Non-pigmented ciliary epithelial cell (primary cell): Measurements from ENCODE around the gene ARHGAP9.
"Not testable (repeated sequence)": the region's sequence is repeated elsewhere in the genome, so short reads cannot be mapped to it uniquely, and the experiment has no call there.

ENCODE experiments used
- DNase-seq: peaks from one replicate; pipeline ENCODE4 v3.0.0-alpha.2; 2010; ENCODE audit warnings: low read depth

ARHGAP9 gene

DNA sequence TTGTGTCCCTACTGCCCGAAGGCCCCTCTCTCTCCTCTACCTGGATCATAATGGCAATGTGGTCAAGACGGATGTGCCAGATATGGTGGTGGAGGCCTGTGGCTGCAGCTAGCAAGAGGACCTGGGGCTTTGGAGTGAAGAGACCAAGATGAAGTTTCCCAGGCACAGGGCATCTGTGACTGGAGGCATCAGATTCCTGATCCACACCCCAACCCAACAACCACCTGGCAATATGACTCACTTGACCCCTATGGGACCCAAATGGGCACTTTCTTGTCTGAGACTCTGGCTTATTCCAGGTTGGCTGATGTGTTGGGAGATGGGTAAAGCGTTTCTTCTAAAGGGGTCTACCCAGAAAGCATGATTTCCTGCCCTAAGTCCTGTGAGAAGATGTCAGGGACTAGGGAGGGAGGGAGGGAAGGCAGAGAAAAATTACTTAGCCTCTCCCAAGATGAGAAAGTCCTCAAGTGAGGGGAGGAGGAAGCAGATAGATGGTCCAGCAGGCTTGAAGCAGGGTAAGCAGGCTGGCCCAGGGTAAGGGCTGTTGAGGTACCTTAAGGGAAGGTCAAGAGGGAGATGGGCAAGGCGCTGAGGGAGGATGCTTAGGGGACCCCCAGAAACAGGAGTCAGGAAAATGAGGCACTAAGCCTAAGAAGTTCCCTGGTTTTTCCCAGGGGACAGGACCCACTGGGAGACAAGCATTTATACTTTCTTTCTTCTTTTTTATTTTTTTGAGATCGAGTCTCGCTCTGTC lies 22.8 kb downstream of the ARHGAP9 start:
- DNase-seq = no peak

DNA sequence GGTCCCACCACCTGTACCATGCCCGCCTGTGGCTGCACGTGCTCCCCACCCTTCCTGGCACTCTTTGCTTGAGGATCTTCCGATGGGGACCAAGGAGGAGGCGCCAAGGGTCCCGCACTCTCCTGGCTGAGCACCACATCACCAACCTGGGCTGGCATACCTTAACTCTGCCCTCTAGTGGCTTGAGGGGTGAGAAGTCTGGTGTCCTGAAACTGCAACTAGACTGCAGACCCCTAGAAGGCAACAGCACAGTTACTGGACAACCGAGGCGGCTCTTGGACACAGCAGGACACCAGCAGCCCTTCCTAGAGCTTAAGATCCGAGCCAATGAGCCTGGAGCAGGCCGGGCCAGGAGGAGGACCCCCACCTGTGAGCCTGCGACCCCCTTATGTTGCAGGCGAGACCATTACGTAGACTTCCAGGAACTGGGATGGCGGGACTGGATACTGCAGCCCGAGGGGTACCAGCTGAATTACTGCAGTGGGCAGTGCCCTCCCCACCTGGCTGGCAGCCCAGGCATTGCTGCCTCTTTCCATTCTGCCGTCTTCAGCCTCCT lies 23.4 kb downstream of the ARHGAP9 start:
- DNase-seq = no peak

DNA sequence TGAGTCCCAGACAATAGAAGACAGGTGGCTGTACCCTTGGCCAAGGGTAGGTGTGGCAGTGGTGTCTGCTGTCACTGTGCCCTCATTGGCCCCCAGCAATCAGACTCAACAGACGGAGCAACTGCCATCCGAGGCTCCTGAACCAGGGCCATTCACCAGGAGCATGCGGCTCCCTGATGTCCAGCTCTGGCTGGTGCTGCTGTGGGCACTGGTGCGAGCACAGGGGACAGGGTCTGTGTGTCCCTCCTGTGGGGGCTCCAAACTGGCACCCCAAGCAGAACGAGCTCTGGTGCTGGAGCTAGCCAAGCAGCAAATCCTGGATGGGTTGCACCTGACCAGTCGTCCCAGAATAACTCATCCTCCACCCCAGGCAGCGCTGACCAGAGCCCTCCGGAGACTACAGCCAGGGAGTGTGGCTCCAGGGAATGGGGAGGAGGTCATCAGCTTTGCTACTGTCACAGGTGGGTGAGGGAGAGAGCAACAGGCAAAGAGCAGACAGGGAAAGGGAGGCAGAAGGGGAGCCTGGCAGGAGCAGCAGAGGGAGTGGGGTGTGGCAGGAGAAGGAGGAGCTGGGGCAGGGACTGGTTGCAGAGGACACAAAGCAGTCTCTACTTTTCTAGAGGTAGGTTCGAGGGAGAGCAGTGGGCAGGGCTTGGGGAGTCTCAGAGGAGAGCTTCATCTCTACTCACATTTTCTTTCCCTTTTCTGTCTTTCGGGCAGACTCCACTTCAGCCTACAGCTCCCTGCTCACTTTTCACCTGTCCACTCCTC lies 24.1 kb downstream of the ARHGAP9 start:
- DNase-seq = no peak

DNA sequence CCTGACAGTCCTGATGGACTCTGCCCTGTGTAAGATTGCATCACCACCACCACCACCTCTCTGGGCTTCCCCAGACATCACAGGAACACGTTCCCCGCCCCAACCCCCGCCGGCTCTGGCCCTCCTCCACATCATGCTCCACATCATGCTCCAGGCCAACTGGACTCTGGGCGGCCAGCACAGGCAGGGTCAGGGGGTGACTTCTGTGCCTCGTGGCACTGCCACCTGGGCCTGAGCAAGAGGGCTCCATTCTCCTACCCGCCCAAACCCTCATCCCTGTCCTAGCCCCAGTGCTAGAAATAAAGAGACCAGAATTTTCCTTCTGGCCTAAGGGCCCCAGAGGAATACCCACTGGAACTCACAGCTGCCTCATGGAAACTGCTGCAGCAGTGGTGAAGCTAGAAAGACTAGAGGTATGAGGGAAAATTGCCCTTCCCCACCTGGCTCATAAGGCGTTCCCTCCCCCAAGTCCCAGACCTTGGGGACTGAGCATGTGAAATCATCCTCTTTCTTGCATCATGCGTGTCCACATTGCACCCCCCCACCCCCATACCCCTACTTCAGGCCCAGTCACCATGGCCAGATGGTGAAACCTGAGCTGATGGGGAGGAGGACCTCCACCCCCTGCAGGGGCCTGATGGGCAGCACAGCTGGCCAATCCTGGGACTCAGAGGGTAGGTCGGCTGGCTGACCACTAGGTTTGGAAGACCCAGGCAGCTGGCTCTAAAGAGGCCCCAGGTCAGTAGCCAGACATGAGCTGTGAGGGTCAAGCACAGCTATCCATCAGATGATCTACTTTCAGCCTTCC lies 24.9 kb downstream of the ARHGAP9 start, which contains the start of gene INHBE:
Gene INHBE (plus strand): TSS at position 742 of the 808 bp plus-strand sequence. CDS start 230 bp downstream, outside the sequence.
- peak; percentile 52 for DNase-seq

DNA sequence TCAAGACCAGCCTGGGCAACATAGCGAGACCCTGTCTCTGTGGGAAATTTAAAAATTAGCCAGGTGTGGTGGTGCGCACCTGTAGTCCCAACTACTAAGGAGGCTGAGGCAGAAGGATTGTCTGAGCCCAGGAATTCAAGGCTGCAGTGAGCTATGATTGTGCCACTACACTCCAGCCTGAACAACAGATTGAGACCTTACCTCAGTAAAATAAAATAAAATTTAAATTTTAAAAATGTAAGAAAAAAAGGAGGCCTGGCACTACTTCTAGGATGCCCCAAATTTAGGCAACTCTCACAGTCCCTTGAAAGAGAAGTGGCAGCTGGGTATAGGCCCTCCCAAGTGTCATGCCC lies 25.5 kb downstream of the ARHGAP9 start:
- DNase-seq = no peak

DNA sequence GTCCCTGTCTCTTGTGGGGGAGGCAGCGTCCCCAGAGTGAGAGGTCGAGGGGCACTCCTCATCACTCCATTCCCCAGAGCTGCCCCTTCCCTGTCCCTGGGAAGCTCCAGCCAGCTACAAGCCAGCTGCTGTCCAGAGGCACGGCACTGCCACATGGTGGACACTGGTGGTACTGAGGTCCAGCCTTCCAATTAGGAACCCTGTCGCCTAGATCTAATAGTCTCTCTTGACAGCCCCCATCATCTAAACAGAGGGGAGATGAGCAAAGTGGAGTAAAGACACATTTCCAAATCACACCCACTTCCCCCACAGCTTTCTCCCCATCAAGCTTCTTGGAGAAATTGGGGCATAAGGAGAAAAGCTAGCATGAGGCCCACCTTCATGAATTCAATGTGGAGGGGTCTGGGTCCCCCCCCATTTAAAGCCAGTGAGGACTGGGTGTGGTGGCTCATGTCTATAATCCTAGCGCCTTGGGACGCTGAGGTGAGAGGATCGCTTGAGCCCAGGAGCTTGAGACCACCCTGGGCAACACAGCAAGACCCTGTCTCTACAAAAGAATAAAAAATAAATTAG lies 26.6 kb downstream of the ARHGAP9 start:
- peak; percentile 36 for DNase-seq

DNA sequence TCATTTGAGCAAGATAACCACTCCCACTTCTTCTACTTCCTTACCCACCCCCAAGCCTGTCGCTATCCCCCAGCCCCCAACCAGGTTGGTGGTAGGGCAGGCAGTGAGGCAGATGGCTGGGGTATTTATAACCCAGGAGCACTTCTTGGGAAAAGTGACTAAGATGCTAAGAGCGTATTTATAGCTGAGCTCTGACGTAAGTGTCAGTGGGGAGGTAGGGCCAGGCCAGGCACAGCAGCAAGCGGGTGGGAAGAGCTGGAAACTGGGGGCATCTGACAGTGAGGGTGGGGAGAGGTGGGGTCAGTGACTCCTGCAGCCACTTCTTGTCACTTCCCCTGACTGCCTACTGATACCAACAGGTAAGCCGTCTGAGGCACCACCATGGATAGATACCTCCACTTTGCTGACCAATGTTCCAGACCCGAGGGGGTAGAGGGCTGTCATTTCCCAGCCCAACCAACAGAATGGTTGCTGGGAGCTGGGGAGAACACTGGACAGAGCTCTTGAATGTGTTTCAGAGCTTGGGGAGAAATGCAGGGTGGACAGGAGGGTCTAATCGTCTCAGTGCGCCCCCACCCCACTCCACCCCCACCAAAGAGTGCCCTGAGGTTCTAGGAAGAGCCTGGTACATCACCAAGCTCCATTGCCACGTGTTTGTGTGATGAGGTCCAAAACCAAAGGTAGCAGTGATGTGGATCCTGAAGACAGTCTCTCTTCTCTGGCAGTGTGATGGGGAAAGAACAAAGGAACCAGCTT lies 27.3 kb downstream of the ARHGAP9 start:
- DNase-seq = peak; percentile 65

DNA sequence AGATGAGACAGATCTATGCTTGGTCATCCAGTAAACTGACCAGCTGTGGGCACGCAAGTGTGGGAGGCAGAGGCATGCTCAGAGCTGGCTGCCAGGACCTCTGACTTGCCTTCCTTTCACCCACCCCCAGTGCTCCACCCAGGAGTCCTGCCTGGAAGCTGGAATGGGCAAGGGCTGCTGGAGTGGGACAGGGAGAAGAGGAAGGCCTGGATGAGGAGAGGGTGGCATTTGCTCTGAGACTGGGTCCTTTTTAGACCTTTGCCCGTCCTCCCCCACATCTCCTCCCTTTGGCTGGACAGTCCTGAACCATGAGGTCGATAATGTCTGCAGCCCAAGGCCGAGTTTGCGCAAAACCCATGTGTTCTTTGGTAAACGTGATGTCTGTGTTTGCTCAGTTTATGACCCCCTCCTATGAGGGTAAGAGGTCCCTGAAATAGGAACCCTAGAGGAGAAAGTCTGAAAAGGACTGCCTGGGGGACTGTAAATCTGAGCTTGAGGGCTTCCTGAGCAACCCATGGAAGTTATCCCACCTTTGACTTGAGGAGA lies 28.4 kb downstream of the ARHGAP9 start:
- DNase-seq = no peak

DNA sequence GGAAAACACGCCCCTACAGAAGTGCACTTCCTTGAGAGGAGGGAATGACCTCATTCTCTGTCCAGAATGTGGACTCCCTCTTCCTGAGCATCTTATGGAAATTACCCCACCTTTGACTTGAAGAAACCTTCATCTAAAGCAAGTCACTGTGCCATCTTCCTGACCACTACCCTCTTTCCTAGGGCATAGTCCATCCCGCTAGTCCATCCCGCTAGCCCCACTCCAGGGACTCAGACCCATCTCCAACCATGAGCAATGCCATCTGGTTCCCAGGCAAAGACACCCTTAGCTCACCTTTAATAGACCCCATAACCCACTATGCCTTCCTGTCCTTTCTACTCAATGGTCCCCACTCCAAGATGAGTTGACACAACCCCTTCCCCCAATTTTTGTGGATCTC lies 29.6 kb downstream of the ARHGAP9 start:
- DNase-seq = no peak

DNA sequence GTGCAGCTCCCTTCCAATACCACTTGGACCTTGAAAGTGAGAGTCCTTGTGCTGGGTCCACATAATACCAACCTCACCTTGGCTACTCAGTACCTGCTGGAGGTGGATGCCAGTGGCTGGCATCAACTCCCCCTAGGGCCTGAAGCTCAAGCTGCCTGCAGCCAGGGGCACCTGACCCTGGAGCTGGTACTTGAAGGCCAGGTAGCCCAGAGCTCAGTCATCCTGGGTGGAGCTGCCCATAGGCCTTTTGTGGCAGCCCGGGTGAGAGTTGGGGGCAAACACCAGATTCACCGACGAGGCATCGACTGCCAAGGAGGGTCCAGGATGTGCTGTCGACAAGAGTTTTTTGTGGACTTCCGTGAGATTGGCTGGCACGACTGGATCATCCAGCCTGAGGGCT lies 30.3 kb downstream of the ARHGAP9 start:
- no peak for DNase-seq

DNA sequence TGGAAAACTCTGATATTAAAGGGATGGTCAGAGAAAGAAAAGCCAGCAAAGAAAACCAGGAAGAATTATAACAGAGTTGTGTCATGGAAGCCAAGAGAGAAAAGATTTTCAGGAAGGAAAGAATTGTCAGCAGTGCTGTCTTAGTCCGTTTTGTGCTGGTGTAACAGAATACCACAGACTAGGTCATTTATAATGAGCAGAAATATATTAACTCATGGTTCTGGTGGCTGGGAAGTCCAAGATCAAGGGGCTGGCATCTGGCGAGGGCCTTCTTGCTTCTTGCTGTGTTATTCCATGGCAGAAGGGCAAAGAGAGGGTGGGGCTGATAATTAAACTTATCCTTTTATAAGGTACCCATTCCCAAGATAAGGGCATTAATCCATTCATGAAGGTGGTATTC lies 31.0 kb downstream of the ARHGAP9 start:
- no peak for DNase-seq

DNA sequence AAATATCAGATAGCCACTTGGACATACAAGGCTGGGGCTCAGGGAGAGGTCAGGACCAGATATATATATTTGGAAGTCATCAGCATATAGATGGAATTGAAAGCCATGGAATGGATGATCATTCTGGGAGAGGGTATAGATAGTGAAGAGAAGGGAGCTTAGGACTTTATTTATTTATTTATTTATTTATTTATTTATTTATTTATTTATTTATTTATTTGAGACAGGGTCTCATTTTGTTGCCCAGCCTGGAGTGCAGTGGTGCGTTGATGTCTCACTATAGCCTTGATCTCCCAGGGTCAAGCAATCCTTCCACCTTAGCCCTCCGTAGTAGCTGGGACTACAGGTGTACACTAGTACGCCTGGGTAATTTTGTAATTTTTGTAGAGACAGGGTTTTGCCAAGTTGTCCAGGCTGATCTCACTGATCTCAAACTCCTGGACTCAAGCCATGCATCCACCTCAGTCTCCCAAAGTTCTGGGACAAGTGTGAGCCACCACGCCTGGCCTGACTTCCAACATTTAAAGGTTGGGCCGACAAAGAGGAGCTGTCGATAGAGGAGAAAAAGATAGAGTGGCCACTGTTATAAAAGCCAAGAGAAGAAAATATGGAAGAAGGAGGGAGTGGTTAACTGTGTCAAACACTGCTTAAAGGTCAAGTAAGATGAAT lies 33.2 kb downstream of the ARHGAP9 start:
- DNase-seq = no peak

DNA sequence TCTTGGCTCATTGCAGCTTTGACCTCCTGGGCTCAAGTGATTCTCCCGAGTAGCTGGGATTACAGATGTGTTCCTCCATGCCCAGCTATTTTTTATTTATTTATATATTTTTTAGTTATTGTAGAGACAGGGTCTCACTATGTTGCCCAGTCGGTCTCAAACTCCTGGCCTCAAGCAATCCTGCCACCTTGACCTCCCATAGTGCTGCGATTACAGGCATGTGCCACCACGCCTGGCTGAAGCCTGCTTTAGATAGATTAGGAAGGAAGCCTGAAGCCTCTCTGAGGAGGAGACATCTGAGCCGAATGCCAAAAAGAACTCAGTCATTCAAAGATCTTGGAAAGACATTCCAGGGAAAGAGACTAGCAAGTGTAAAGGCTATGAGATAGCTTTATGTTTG lies 34.9 kb downstream of the ARHGAP9 start:
- DNase-seq = no peak

DNA sequence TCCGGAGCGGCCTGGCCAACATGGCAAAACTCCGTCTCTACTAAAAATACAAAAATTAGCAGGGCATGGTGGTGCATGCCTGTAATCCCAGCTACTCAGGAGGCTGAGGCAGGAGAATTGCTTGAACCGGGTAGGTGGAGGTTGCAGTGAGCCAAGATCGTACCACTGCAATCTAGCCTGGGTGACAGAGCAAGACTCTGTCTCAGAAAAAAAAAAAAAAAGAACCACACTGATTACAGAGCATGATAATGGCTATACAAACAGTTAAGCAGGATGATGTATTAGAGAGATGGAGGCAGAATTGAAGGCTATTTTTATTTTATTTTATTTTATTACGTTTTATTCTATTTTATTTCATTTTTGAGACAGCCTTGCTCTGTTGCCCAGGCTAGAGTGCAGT lies 35.3 kb downstream of the ARHGAP9 start:
- DNase-seq = not testable (repeated sequence)

DNA sequence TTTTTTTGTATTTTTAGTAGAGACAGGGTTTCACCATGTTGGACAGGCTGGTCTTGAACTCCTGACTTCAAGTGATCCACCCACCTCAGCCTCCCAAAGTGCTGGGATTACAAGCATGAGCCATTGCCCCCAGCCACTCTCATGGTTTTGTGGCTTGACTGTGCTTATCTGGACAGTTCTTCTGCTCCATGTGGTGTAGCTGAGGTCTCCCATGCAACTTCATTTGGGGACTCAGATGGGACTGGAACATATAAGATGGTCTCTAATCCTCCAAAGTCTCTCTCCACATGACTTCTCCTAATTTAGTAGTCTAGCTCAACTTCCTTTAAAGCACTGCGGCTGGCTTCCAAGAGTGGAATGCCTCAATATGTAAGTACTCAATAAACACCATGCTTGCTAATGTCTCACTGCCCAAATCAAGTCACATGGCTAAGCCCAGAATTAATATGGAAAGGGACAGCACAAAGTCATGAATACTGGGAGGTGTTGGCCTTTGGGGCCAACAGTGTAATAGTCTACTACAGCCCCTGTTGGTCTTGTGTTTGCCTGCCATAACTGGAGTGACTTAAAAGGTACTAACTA lies 37.7 kb downstream of the ARHGAP9 start:
- DNase-seq = no peak

DNA sequence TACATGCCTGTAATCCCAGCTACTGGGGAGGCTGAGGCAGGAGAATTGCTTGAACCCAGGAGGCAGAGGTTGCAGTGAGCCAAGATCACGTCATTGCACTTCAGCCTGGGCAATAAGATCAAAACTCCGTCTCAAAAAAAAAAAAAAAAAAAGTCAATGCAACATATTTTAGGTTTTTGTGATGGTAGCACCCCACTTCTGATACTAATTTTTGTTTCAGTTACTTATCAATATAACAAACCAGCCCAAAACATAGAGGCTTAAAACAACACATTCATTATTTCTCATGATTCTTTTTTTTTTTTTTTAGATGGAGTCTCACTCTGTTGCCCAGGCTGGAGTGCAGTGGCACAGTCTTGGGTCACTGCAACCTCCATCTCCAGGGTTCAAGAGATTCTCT lies 38.3 kb downstream of the ARHGAP9 start:
- DNase-seq = not testable (repeated sequence)

DNA sequence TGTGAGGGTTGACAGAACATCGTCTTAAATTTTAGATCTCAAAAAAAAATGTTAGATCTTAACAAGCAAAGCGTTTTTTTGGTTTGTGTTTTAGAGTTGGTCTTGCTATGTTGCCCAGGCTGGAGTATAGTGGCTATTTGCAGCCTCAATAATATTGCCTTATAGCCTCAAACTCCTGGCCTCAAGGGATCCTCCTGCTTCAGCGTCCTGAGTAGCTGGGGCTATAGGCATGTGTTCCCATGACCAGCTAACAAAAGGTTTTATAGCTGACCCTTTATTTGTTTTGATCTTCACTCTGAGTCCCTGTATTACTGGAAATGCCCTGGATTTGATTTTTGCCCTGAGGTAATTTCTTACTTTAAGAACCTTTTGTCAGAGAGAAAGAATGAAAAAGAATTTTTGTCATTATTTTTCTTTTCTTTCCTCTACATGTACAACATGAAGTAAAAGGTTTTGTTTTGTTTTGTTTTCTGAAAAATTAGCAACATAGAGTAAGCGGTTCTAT lies 39.9 kb downstream of the ARHGAP9 start:
- no peak for DNase-seq

DNA sequence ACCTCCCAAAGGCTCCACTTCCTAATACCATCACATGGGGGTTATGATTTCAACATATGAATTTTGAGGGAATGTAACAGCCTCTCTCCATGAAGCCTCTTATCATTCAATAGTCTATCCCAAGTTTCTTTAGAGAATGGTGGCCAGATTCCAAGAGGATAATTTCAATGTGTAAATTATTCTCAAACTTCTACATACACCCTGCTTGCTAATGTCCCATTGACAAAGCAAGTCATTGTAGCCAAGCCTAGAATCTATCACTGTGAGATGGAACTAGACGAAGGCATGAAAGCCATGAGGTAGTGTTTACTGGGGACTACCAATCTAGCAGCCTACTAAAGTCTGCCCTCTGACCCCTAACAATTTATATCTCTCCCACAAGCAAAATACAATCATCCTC lies 41.3 kb downstream of the ARHGAP9 start:
- DNase-seq = no peak

DNA sequence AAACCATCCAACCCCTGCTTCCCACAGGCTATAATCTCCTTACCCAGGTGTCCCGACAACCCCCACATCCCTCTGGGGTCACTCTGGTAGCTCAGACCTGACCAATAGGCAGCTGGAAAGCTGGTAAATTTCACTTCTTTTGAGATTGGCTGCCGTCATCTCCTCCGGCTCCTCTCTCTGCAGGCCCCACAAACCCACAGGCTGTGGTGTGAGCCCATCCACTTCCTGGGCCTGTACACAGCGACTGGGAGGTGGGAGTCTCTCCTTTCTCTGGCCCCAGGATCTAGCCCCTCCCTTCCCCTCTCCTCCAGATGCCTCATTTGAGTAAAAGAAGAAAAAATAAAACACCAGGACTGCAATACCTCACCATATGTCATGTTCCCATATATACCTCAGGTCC lies 44.4 kb downstream of the ARHGAP9 start:
- DNase-seq = no peak
